AG08396 (cell line): ENCODE measurements around the gene RAB3C.

Experiments
- DNase-seq: peaks from one replicate; pipeline ENCODE4 v3.0.0; 2012; ENCODE audit warnings: low spot score, mixed read lengths

The RAB3C gene

DNA sequence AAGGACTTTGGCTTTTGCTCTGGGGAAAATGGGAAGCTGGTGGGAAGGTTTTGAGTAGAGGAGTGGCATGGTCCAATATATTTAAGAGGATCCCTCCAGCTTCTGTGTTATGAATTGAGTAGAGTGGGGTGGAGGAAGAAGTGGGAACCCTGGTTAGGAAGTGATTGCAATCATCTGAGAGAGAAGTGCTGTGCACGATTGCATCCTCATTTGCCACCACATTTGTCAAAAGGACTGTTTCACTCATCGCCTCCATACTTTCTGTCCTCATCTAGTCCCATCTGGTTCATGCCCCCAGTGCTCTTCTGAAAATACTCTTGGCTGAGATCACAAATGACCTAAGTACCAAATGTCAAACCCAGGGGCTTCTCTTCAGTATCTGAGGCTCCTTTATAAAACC, 192.1 kb downstream of the RAB3C start:
- no peak for DNase-seq

- no peak for DNase-seq
These were observed 192.9 kb downstream of the RAB3C start for GRCh38 chr5:58775701-58776262.

GRCh38 chr5:58776559-58776958, 193.7 kb downstream of the RAB3C start:
- no peak for DNase-seq

- DNase-seq, result no peak
These were observed 196.0 kb downstream of the RAB3C start for GRCh38 chr5:58778888-58779287.

DNA sequence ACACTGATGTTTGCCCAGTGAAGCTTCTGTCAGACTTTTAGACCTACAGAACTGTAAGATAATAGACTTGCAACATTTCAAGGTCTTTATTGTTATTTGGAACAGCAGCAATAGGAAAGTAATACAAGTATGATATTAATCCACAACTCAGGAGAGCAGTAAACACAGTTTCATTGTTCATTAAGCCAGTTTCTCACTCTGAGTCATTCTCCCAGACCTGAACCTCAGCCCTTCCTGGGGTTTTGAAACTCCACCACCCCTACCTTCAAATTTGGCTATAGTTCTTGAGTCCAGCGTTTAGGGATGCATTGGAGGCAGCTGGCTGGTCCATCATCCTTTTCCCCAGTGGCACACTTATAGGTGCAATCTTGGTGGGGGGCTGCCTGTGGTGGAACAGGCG, 203.2 kb downstream of the RAB3C start:
- no peak for DNase-seq

- no peak for DNase-seq
These were observed 203.9 kb downstream of the RAB3C start for GRCh38 chr5:58786711-58787303.

GRCh38 chr5:58787987-58788386, 205.1 kb downstream of the RAB3C start:
- DNase-seq, result no peak

- DNase-seq, result no peak
These were observed 211.2 kb downstream of the RAB3C start for GRCh38 chr5:58793888-58794657.

DNA sequence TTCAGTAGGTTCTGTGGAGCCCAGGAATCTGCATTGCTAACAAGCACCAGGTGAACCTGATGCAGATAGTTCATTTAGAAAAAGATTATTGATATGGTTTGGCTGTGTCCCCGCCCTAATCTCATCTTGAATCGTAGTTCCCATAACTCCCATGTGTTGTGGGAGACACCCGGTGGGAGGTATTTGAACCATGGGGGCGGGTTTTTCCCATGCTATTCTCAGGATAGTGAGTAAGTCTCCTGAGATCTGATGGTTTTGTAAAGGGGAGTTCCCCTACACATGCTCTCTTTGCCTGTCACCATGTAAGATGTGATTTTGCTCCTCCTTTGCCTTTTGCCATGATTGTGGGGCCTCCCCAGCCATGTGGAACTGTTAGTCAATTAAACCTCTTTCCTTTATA, 212.0 kb downstream of the RAB3C start:
- no peak for DNase-seq

DNA sequence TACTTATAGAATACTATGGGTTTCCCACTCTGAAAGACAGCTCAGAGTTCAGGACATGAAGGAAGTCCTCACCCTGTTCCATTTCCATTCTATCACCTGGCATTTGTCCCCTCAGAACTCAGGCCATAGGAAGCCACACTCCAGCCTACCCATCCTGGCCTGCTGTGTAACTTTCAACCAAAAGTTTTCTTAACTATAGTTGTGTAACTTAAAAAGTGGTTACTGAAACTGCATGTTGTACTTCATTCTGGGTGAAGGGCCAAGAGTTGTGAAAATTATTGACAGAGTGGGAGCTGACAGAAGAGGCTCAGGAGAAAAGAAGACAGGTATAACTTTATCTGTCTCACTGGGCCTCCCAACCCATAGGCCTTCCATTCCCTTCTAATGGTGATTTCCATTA, 212.5 kb downstream of the RAB3C start:
- no peak for DNase-seq

- DNase-seq, result no peak
These were observed 214.1 kb downstream of the RAB3C start for GRCh38 chr5:58797021-58797420.

- DNase-seq, result no peak
These were observed 217.5 kb downstream of the RAB3C start for GRCh38 chr5:58800356-58800755.

DNA sequence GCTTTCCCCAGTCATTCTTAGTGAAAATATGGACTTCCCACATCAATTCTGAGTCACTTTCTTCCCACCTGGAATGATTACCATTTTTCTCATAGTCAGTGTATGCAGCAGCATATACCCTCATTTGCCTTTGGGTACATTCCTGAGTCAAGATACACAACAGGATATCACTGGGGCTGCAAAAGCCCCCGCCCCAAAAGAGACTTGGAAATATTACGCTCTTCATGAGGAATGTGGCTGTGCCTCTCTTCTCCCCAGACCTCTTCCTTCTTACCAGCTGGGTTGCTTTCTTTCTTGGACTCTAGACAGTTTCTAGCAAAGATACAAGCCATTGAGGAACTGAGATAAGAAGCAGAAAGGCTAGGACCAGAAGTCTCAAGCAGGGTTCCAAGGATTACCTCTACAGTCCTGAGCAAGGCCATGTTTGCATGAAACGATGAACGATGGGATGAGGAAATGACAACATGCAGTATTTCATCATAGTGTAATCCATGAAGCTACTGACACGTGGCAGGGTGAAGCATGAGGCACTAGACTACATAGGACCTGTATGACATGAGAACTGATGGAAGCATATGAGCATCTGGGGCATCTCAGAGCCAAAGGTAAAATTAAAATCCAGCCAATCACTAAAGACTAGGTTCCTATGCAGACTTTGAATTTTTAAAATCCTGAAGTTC, 218.1 kb downstream of the RAB3C start:
- no peak for DNase-seq

GRCh38 chr5:58803056-58803455, 220.2 kb downstream of the RAB3C start:
- no peak for DNase-seq

- DNase-seq, result no peak
These were observed 221.4 kb downstream of the RAB3C start for GRCh38 chr5:58804291-58804690.

DNA sequence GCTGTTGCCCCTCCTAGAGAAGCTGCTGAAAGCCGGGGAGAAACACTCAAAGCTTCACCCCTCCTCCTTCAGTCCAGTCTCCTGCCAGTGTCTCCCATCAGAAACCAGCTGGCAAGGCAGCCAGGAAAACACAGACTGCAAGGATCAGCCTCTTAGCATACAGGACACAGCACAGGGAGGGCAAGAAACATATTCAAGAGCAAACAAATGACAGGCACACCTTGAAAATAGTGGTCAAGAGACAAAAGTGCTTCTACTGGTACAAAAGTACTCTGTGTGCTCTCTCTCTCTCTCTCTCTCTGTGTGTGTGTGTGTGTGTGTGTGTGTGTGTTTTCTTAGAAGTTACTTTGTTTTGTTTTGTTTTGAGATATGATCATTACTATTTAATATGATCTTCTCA, 227.2 kb downstream of the RAB3C start:
- no peak for DNase-seq

DNA sequence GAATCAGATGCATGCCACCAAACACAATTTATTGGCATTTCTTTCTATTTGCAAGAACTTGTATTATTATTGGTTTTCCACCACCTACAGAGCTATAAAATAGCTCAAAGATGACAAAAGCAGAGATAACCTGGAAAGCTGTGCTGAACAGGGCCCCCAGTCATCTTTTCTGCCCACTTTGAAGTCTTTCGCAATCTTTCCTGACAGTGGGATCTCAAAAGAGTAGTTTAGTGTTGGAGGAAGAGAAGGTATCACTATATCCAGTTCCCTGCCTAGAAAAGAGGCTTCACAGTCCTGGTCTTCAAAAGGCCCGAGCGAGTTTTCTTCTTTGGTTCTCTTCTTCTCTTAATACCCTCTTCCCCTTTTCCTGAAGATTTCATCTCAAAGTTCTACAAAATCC, 231.0 kb downstream of the RAB3C start:
- no peak for DNase-seq

DNA sequence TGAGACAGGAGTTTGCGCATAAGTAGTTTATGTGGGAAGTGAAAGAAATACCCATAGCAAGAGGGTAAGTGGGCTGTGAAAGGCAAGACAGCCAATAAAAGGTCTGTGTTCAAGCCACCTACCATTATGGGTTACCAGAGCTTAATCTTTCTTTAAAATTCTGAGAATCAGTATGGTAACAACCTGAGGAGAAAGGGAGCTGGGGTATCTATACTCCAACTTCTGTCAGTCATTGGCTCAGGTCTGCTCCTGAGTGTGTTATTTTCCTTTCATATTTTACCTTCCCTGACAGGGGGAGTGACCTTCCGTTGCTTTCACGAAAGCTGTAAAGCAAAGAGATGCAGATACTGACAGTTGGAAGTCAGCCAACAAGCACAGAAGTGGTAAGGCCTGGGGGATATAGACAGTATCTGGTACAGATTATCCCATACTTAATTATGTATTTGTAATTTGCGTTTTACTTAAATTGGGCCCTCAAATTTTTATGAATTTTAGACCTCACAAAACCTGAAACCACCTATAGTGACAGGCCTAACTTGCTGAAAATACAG, 233.4 kb downstream of the RAB3C start:
- no peak for DNase-seq

DNA sequence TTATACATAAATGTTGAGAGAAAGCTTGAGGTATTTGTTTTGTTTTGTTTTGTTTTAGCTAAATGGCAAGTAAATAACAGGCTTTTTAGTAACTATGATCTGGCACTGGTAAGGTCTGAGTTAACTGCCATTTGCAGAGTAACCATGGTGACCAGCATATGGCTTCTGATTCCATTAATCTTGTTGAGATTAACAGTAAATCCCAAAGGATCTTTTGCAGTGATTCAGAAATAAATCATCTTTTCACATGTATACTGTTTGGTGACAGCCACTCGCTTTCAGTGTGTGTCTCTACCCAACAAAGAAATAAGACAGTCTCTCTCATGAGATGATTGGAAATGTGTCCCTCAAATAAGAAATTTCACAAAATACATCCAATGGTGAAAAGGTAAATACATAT, 235.6 kb downstream of the RAB3C start:
- no peak for DNase-seq

GRCh38 chr5:58825441-58825840, 242.6 kb downstream of the RAB3C start:
- no peak for DNase-seq

- no peak for DNase-seq
These were observed 243.0 kb downstream of the RAB3C start for GRCh38 chr5:58825899-58826298.

DNA sequence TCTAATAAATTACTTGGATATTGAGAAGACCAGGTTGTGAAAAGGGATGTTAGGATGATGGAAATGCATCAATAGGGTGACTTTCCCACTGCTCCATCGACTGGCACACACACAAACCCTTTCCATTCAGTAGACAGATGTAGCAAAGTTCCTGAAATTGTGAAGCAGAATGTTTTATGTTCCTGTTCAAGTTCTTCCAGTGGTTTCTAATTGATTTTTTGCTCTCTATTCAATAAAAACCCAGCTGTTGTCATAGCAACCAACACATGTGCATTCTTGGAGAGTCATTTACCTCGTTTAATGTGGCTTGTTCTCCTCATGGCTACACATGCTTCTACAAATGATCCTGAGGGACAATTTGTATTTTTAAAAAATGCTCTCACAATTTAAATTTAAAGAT, 244.6 kb downstream of the RAB3C start:
- DNase-seq, result no peak

- no peak for DNase-seq
These were observed 245.4 kb downstream of the RAB3C start for GRCh38 chr5:58828258-58828657.
